Right renal cortex interstitium (tissue), 3 donors: ENCODE data around the gene EP400. TPM values are rescaled to one million over a fixed set of nuclear protein-coding genes. Genes with fewer than 3 reads are reported as not detected.
A peak's percentile ranks its signal among the peaks of the same experiment; 100 is the strongest.
"Not testable (repeated sequence)": the region's sequence is repeated elsewhere in the genome, so short reads cannot be mapped to it uniquely, and the experiment has no call there.

Experiments used
- DNase-seq, 3 donors: peaks; one replicate each; pipeline ENCODE4 v3.0.0-alpha.2; 2013; ENCODE audit warnings: low read depth in 3 of 3, low spot score in 2 of 3
- polyA plus RNA-seq, 3 donors: library from polyadenylated mRNA; unstranded; fragments of 120-200 nt; gene quantifications; one replicate each; pipeline ENCODE4 v1.2.1, GENCODE V29; 2013; ENCODE audit not compliant: insufficient read length in 3 of 3

Gene EP400
- polyA plus RNA-seq, 3 donors = 29.2 to 31.6 (median 30.8) TPM

GRCh38 chr12:131983554-131983953 lies 33.8 kb downstream of the EP400 start:
- no peak for DNase-seq

GRCh38 chr12:131984334-131984733 lies 34.6 kb downstream of the EP400 start:
- no peak for DNase-seq

GRCh38 chr12:131985510-131985875 lies 35.8 kb downstream of the EP400 start:
- not testable (repeated sequence) for DNase-seq

GRCh38 chr12:131986361-131986760 lies 36.6 kb downstream of the EP400 start:
- DNase-seq = no peak

GRCh38 chr12:131986910-131987309 lies 37.2 kb downstream of the EP400 start:
- DNase-seq = no peak

- DNase-seq = no peak
Measured at GRCh38 chr12:131987552-131987951, 37.8 kb downstream of the EP400 start.

- no peak for DNase-seq
Measured at GRCh38 chr12:131988054-131988796, 38.5 kb downstream of the EP400 start.

GRCh38 chr12:131989021-131989420 lies 39.3 kb downstream of the EP400 start:
- no peak for DNase-seq

- no peak for DNase-seq
Measured at GRCh38 chr12:131990066-131990979, 40.6 kb downstream of the EP400 start.

GRCh38 chr12:131990980-131991305 lies 41.2 kb downstream of the EP400 start:
- DNase-seq = no peak

- no peak for DNase-seq
Measured at GRCh38 chr12:131991816-131992430, 42.2 kb downstream of the EP400 start.

- DNase-seq = no peak
Measured at GRCh38 chr12:131994589-131994988, 44.8 kb downstream of the EP400 start.

GRCh38 chr12:132000286-132000872 lies 50.6 kb downstream of the EP400 start:
- no peak for DNase-seq

GRCh38 chr12:132003846-132004245 lies 54.1 kb downstream of the EP400 start:
- DNase-seq = no peak

GRCh38 chr12:132004946-132005345 lies 55.2 kb downstream of the EP400 start:
- no peak for DNase-seq

GRCh38 chr12:132006056-132006680 lies 56.4 kb downstream of the EP400 start:
- DNase-seq = no peak

GRCh38 chr12:132007041-132007440 lies 57.3 kb downstream of the EP400 start:
- DNase-seq = no peak

GRCh38 chr12:132009336-132009859 lies 59.7 kb downstream of the EP400 start:
- DNase-seq = no peak

- peak in 1 of 3 donors; percentile 15 for DNase-seq
Measured at GRCh38 chr12:132012919-132013568, 63.3 kb downstream of the EP400 start.
